Measurements from ENCODE around the gene PSMA4.
"Not testable (repeated sequence)": the region's sequence is repeated elsewhere in the genome, so short reads cannot be mapped to it uniquely, and the experiment has no call there.

PSMA4 gene

GRCh38 chr15:78540141-78540870, at the start of gene PSMA4:
TSS of gene PSMA4 (plus strand) at chr15:78540444. CDS start at chr15:78541928, 1,484 bp downstream.
- peak; percentile 89 for DNase-seq

- peak; percentile 15 for DNase-seq
These were observed 47.4 kb upstream of the PSMA4 start for GRCh38 chr15:78492872-78493271.

DNA sequence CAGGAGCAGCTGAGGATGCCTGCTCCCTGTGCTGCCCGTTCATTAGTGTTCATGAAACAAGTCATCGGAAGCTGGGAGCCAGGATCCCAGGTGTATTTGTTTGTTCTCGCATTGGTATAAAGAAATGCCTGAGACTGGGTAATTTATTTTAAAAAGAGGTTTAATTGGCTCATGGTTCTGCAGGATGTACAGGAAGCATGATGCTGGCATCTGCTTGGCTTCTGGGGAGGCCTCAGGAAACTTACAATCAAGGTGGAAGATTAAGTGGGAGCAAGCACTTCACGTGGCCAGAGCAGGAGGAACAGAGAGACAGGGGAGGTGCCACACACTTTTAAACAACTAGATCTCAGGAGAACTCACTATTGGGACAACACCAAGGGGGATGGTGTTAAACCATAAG, 38.4 kb upstream of the PSMA4 start:
- no peak for DNase-seq

GRCh38 chr15:78502641-78503040, 37.6 kb upstream of the PSMA4 start:
- DNase-seq, result no peak

- DNase-seq, result peak; percentile 99
These were observed 33.0 kb upstream of the PSMA4 start, which contains the start of gene HYKK for GRCh38 chr15:78506971-78507830. TSS of gene HYKK (plus strand) at chr15:78507577. CDS start at chr15:78513089, 5,512 bp downstream.

DNA sequence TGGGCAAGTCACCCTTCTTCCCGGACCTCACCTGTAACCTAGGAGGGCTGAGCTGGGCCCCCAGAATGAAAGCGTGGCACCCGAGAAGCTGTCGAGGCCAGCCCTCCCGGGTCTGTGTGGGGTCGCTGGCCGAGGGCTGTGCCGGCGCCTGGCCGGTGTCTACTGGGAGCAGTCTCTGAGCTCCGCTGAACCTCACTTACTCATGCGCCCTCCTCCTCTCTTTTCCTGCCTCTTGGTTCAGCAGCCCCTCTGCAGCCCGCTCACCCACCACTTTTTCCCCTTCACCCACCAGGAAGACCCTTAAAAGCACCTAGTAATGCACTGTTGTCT, 32.4 kb upstream of the PSMA4 start:
- DNase-seq, result peak; percentile 44

- DNase-seq, result no peak
These were observed 32.0 kb upstream of the PSMA4 start for GRCh38 chr15:78508272-78508671.

- DNase-seq, result no peak
These were observed 30.4 kb upstream of the PSMA4 start for GRCh38 chr15:78509726-78510312.

DNA sequence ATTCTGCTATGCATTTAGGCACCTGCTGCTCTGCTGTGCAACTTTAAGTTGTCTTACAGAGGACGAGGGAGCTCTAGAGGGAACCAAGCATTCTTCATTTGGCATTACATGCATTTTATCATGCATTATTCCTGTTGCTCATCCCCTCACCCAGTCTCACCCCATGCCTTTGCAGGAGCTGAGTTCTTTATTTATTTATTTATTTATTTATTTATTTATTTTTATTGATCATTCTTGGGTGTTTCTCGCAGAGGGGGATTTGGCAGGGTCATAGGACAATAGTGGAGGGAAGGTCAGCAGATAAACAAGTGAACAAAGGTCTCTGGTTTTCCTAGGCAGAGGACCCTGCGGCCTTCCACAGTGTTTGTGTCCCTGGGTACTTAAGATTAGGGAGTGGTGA, 20.2 kb upstream of the PSMA4 start:
- not testable (repeated sequence) for DNase-seq

DNA sequence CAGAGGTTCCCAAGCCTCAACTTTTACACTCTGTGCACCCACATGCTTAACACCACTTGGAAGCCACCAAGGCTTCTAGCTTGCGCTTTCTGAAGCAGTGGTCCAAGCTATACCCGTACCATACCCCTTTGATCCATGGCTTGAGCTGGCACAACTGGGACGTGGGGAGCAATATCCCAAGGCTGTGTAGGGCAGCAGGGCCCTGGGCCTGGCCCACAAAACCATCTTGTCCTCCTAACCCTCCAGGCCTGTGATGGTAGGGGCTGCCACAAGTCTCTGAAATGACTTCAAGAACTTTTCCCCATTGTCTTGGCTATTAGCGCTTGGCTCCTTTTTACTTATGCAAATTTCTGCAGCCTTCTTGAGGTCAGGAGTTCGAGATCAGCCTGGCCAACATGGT, 16.0 kb upstream of the PSMA4 start:
- DNase-seq, result no peak

DNA sequence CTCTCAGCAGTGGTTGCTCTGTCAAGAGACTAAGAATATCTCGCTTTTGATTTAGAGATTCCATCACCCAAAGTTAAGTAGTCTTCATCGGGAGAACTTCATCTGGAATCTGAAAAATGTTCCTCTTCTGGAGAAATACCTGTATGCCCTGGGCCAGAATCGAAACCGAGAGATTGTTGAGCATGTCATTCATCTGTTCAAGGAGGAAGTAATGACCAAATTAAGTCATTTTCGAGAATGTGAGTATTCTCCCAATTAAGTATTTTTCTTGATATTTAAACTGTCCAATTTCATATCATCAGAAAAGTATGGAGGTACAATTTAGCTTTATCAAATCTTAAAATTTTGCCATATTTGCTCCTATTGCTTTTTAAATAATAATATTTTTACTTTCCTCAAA, 12.9 kb upstream of the PSMA4 start:
- no peak for DNase-seq

DNA sequence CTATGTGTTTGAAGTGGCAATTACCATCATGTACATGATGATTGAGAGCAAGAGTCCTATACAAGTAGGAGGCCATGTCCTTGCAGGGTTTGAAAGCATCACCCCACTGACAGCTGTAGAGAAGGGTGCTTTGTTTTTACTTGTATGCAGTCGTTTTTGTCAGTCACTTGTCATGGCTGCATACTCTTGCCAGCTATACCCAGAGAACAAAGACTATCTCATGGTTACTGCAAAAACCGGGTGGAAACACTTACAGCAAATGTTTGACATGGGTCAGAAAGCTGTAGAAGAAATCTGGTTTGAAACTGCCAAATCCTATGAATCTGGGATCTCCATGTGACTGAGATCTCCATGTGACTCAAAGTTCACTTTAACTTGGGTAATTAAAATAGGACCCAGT, 6.9 kb upstream of the PSMA4 start:
- DNase-seq, result no peak

GRCh38 chr15:78536134-78536533, 4.1 kb upstream of the PSMA4 start:
- no peak for DNase-seq

GRCh38 chr15:78537266-78537905, 2.9 kb upstream of the PSMA4 start:
- DNase-seq, result no peak

DNA sequence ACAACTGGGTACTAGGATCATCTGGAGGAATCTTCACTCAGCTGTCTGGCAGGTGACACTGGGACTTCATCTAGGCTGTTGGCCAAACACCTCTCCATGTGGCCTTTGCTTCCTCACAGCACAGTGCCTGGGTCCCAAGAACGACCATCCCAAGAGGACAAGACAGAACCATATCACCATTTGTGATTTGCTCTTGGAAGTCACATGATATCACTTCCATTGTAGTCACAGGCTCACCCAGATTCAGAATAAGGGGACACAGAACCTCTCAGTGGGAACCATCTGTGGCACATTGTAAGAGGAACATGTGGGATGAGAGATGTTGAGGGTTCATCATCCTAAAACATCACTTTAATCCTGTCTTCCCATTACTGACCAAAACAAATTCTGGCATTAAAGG, 1.9 kb upstream of the PSMA4 start:
- no peak for DNase-seq

DNA sequence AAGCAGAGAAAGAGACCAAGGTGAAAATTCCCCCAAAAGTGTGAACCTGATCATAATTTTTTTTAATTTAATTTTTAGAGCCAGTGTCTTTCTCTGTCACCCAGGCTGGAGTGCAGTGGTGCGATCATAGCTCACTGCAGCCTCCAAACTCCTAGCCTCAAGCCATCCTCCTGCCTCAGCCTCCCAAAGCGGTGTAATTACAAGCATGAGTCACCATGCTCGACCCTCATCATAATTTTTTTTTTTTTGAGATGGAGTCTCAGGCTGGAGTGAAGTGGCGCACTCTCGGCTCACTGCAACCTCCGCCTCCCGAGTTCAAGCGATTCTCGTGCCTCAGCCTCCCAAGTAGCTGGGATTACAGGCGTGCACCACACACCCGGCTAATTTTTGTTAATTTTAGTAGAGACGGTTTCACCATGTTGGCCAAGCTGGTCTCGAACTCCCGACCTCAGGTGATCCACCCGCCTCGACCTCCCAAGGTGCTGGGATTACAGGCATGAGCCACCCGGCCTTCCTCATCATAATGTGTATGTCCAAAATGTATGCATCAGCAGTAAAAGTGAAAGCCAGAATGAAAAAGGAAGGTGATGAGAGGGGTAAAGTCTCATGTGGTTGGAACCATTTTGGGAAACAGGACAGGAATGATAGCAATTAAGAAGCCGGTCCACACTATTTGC, 642 bp upstream of the PSMA4 start:
- not testable (repeated sequence) for DNase-seq

- no peak for DNase-seq
These were observed 863 bp downstream of the PSMA4 start for GRCh38 chr15:78540871-78541743.

DNA sequence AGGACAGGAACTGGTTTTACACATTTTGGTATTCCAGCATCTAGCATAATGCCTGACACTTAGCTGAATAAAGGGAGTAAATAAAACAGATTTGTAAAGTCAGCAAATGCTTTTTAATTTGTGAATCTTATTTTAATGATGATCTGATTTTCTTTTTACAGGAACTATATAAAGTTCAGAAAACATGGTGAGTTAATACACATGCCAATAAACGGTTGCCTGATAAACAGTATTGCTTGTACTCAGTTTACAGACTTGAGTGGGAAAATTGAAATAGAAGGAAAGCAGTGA, 1.4 kb downstream of the PSMA4 start:
- no peak for DNase-seq

GRCh38 chr15:78542647-78543046, 2.4 kb downstream of the PSMA4 start:
- DNase-seq, result no peak

DNA sequence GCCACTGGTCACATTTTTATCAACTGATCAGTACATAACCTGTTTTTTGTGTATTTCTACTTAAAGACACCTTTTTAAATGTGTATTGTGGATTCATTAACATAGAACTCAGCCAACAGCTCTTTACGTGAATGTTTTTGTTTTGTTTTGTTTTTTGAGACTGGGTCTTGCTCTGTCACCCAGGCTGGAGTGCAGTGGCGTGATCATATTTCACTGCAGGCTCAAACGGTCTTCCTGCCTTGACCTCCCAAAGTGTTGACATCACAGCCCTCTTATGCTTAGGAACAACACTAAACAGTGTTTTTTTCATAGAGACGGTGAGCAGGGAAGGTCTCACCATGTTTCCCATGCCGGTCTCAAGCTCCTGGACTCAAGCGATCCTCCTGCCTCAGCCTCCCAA, 9.9 kb downstream of the PSMA4 start:
- DNase-seq, result no peak

DNA sequence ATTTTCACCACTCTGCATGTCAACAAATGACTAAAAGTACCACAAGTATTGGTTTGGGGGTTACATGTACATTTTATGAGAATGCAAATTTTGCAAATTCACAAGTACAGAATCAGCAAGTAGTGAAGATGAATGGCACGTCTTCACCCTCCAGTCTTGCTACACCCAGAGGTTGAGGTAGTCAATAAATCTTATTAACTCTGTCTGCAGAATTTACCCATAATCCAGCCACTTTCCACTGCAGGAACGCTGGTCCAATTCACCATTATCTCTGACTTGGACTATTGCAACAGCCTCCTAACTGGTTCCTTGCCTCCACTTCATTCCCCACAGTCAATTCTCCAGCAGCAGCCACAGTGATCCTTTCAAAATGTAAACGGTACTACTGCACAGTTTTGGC, 10.6 kb downstream of the PSMA4 start:
- no peak for DNase-seq

GRCh38 chr15:78551902-78552301, 11.7 kb downstream of the PSMA4 start:
- DNase-seq, result no peak
